ENCODE measurements around the gene KCNQ5.

Gene KCNQ5

GRCh38 chr6:72639920-72640614 is 18.2 kb downstream of the KCNQ5 start:
- no peak for DNase-seq (ENCODE audit: low read depth)

GRCh38 chr6:72640615-72640930 is 18.7 kb downstream of the KCNQ5 start:
- no peak for DNase-seq (ENCODE audit: low read depth)

- no peak for DNase-seq (ENCODE audit: low read depth)
Measured at GRCh38 chr6:72642435-72642834, 20.6 kb downstream of the KCNQ5 start.

GRCh38 chr6:72643214-72643613 is 21.4 kb downstream of the KCNQ5 start:
- DNase-seq (ENCODE audit: low read depth): no peak

- DNase-seq (ENCODE audit: low read depth): no peak
Measured at GRCh38 chr6:72646604-72647485, 25.0 kb downstream of the KCNQ5 start.

GRCh38 chr6:72647489-72647888 is 25.6 kb downstream of the KCNQ5 start:
- DNase-seq (ENCODE audit: low read depth): no peak

- peak; percentile 77 for DNase-seq (ENCODE audit: low read depth)
Measured at GRCh38 chr6:72649032-72649984, 27.4 kb downstream of the KCNQ5 start.

- DNase-seq (ENCODE audit: low read depth): no peak
Measured at GRCh38 chr6:72650081-72650745, 28.3 kb downstream of the KCNQ5 start.

- no peak for DNase-seq (ENCODE audit: low read depth)
Measured at GRCh38 chr6:72651174-72651573, 29.3 kb downstream of the KCNQ5 start.

GRCh38 chr6:72651967-72652956 is 30.4 kb downstream of the KCNQ5 start:
- DNase-seq (ENCODE audit: low read depth): no peak

- DNase-seq (ENCODE audit: low read depth): no peak
Measured at GRCh38 chr6:72653026-72653425, 31.2 kb downstream of the KCNQ5 start.

GRCh38 chr6:72654071-72654621 is 32.3 kb downstream of the KCNQ5 start:
- no peak for DNase-seq (ENCODE audit: low read depth)

- no peak for DNase-seq (ENCODE audit: low read depth)
Measured at GRCh38 chr6:72657407-72658197, 35.7 kb downstream of the KCNQ5 start.

GRCh38 chr6:72659754-72660153 is 37.9 kb downstream of the KCNQ5 start:
- DNase-seq (ENCODE audit: low read depth): no peak

- no peak for DNase-seq (ENCODE audit: low read depth)
Measured at GRCh38 chr6:72661411-72661810, 39.5 kb downstream of the KCNQ5 start.

- DNase-seq (ENCODE audit: low read depth): no peak
Measured at GRCh38 chr6:72665599-72665998, 43.7 kb downstream of the KCNQ5 start.

- no peak for DNase-seq (ENCODE audit: low read depth)
Measured at GRCh38 chr6:72669324-72669723, 47.5 kb downstream of the KCNQ5 start.

GRCh38 chr6:72672906-72673305 is 51.0 kb downstream of the KCNQ5 start:
- DNase-seq (ENCODE audit: low read depth): no peak

GRCh38 chr6:72674842-72675241 is 53.0 kb downstream of the KCNQ5 start:
- no peak for DNase-seq (ENCODE audit: low read depth)
